Measurements from ENCODE around the gene CA10. TPM values are rescaled to one million over a fixed set of nuclear protein-coding genes. Genes with fewer than 3 reads are reported as not detected.

CA10 gene
- total and polyA plus RNA-seq, 9 of the 15 experiments (the other 6 are each of a cell fraction or from before 2014, with no cell fraction given), result not detected

DNA sequence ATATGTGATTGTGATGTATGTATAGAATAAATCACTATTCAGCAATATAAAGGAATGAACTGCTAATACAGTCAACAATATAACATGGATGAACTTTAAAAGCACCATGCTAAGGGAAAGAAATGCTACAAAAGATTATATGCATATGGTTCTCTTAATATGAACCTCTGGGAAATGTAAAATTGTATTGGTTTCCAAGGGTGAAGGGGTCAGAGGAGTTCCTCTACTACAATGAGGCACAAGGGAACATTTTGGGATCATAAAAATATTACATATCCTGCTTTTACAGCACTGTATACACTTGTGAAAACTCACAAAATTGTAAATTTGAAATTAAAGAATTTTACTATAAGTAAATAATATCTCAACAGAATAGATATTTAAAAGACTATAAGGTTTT lies 111.4 kb downstream of the CA10 start (continued):
- TF ChIP-seq, protein P1, sequence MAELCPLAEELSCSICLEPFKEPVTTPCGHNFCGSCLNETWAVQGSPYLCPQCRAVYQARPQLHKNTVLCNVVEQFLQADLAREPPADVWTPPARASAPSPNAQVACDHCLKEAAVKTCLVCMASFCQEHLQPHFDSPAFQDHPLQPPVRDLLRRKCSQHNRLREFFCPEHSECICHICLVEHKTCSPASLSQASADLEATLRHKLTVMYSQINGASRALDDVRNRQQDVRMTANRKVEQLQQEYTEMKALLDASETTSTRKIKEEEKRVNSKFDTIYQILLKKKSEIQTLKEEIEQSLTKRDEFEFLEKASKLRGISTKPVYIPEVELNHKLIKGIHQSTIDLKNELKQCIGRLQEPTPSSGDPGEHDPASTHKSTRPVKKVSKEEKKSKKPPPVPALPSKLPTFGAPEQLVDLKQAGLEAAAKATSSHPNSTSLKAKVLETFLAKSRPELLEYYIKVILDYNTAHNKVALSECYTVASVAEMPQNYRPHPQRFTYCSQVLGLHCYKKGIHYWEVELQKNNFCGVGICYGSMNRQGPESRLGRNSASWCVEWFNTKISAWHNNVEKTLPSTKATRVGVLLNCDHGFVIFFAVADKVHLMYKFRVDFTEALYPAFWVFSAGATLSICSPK (IDR thresholded peaks at IDR 0.05; ENCODE audit: borderline replicate concordance), result no peak
- TF ChIP-seq, protein P2, sequence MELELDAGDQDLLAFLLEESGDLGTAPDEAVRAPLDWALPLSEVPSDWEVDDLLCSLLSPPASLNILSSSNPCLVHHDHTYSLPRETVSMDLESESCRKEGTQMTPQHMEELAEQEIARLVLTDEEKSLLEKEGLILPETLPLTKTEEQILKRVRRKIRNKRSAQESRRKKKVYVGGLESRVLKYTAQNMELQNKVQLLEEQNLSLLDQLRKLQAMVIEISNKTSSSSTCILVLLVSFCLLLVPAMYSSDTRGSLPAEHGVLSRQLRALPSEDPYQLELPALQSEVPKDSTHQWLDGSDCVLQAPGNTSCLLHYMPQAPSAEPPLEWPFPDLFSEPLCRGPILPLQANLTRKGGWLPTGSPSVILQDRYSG (tag; conservative IDR thresholded peaks at IDR 0.05; ENCODE audit: low read depth), result no peak
- TF ChIP-seq MYNN (IDR thresholded peaks at IDR 0.05), result no peak
- no peak for TF ChIP-seq MYNN (CRISPR knock-in tag; IDR thresholded peaks at IDR 0.05)
- no peak for TF ChIP-seq HDAC1 (IDR thresholded peaks at IDR 0.05)
- no peak for TF ChIP-seq ELF4 (CRISPR knock-in tag; IDR thresholded peaks at IDR 0.05)
- no peak for TF ChIP-seq TAF1 (IDR thresholded peaks at IDR 0.05; ENCODE audit: control insufficient read depth, extremely low read depth, insufficient read depth, low read length, severe bottlenecking)
- no peak for TF ChIP-seq SIN3B (IDR thresholded peaks at IDR 0.05; ENCODE audit: low read depth)

DNA sequence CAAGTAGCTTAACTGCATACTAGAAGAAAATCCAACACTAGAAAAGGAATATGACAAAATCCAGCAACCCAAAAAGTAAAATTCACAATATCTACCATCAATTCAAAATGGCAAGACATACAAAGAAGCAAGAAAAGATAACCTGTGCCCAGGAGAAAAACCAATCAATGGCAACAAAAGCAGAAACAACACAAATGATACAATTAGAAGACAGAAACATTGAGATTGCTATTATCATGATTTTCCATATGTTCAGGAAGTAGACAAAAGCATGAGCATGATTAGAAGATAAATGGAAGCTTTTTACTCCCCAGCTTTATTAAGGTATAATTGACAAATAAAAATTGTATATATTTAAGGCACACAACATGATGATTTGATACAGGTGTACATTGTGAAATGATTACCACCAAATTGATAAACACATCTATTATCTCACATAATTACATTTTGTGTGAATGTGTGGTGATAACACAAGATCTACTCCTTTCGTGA lies 117.3 kb downstream of the CA10 start:
- ATAC-seq (no peak), FAIRE-seq (no peak), DNase-seq (ENCODE audit: extremely low read depth in 1 of 4, low spot score in 3 of 4) (no peak)
- in situ Hi-C loops (cut with MboI) (no loop called here), intact Hi-C loops (cut with micrococcal nuclease) (no loop called here)
- ChIA-PET CTCF (ENCODE audit: low intra/inter-chr PET ratio) (no interaction called here), POLR2A (no interaction called here)
- Histone ChIP-seq H3K9ac (ENCODE audit: insufficient read depth in 1 of 2, low read depth in 2 of 2, low read length in 2 of 2) (no peak overlapping the region), H3K27ac (ENCODE audit: extremely low read depth, low read depth, low read length) (no peak overlapping the region), H3K36me3 (ENCODE audit: control insufficient read depth, insufficient read depth, low read length) (no peaks in the 10 kb centered on the region), H3K79me2 (ENCODE audit: control insufficient read depth, insufficient read depth, low read length) (no peaks in the 10 kb centered on the region), H2AFZ (ENCODE audit: low read depth, low read length) (no peak overlapping the region), H3K4me3 (no peak overlapping the region), H3K4me2 (ENCODE audit: insufficient read depth, low read length) (no peak overlapping the region), H4K20me1 (replicated peaks; ENCODE audit: control insufficient read depth, insufficient read depth, low read length) (no peaks in the 10 kb centered on the region), H3K9me3 (replicated peaks; ENCODE audit: control insufficient read depth, insufficient read depth, low read depth, low read length) (no peaks in the 10 kb centered on the region), H3K9me1 (ENCODE audit: control insufficient read depth, insufficient read depth, low read length) (no peaks in the 10 kb centered on the region), H3K4me1 (replicated peaks in 1 of 2; ENCODE audit: control insufficient read depth in 2 of 2, insufficient read depth in 2 of 2, low read length in 2 of 2) (no peaks in the 10 kb centered on the region), H3K27me3 (ENCODE audit: control insufficient read depth in 2 of 2, insufficient read depth in 2 of 2, low read length in 2 of 2) (no peaks in the 10 kb centered on the region)
- BruUV-seq (replicated peaks), result no TSS peak
- no peak for TF ChIP-seq SREBF1 (IDR thresholded peaks at IDR 0.05; ENCODE audit: borderline replicate concordance, low read depth, low read length)
- no peak for TF ChIP-seq TAF15 (IDR thresholded peaks at IDR 0.05; ENCODE audit: low read depth, low read length)
- no peak for TF ChIP-seq MAFF (IDR thresholded peaks at IDR 0.05; ENCODE audit: low read length)
- no peak for TF ChIP-seq MYNN (IDR thresholded peaks at IDR 0.05)
- no peak for TF ChIP-seq MYNN (CRISPR knock-in tag; IDR thresholded peaks at IDR 0.05)
- TF ChIP-seq POU5F1 (IDR thresholded peaks at IDR 0.05; ENCODE audit: borderline replicate concordance, low read depth, low read length, partially characterized antibody), result no peak
- no peak for TF ChIP-seq PHB (CRISPR knock-in tag; IDR thresholded peaks at IDR 0.05)
- TF ChIP-seq NFIC (IDR thresholded peaks at IDR 0.05), result no peak
- 0% methylated on average over 1 of the region's 1 CpG for WGBS (ENCODE audit: insufficient coverage, low coverage, missing lambda C conversion rate)

All from K562 (cell line).